Measurements from ENCODE around the gene POLR3GL.

Gene POLR3GL

DNA sequence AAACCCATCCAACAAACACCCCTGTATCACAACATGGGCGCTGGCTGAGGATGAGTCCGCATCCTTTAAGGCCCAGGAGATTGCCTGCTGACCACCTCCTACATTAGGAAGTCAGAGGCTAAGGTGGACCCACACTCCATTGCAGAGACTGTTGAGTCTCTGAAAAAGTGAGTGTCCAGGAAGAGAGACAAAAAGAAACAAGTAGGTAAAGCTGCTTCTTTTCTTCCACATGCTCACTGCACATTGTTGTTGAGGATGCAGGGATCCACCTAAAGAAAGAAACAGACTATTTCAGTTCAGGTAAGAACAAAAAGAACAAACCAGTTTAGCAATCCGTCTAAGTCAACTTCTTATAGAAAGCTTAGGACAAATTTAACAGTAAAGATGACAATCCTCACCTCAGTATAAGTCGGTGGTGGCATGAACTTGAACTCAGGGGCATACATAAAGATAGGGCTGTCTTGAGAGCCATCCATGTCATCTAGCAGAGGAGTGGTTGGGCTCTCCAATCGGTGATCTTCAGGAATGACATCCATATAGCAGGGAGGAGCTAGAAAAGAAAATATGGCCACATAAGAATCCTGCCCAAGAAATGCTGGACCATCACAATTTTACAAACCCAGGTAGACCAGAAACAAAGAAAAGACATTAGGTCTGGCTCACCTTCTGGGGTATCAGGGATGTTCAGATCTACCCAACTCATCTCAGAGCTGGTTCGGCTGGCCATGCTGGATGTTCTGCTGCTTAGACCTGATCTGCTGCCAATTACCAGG, 29.3 kb downstream of the POLR3GL start:
- no peak for DNase-seq

DNA sequence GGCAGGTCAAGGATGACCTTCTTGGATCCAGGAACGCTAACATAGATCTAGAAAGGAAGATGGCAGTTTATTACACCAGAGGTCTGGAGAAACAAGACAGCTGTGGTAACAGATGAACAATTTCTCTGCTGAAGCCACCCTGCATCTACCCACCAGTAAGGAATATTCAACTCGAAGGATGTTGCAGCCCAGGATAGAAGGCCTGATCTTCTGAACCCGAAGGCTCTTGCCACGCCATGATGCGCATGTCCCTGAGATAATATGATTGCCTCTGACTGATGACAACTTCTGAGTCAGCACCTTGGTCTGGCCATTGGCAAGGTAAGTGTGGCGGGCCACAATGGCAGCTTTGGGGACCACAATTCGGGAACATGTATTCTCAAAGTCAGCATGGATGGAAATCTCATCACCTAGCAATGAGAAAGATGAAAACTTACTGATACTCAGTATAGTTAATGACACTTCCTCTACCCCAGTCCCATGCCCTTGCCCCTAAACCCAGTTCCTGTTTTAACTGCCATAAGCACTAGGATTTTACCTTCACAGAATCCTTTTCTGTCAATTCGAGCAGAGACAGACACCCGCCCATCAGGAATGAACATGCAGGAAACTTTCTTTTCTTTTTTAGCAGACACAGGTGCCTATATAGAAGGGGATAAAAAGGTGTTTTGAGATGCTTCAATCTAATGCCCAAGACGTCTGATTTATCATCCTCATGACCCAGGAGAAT, 30.1 kb downstream of the POLR3GL start:
- no peak for DNase-seq

DNA sequence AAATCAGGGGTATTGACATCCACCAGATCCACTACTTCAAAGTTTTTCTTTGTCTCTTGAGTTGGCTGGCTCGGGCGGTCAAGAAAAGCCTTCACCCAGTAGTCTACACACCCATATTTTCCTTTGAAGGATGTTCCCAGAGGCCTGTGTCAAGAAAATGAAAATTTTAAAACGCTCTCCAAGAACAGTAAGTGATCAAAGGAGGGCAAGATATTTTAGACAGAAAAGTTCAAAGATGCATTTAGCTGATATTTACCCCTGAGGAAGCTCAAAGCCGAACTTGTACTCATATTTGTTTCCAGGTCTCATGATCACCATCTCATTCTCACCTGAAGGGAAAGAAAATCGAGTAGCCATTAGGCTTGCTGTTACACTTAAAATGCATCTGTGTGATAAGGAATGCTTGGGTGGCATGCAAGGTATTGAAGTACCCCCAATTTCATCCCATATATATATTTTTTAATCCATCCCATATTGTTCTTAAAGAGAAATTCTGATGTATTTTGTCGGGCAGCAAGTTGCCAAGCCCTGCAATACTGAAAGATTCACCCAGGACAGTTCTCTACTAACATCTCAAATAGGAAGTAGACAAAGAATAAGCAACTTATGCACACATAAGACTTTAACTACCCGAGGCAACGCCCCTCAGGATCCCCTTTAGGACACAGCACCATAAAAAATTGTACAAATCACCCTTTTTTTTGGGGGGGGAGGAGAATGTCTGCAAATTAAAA, 30.8 kb downstream of the POLR3GL start:
- no peak for DNase-seq

DNA sequence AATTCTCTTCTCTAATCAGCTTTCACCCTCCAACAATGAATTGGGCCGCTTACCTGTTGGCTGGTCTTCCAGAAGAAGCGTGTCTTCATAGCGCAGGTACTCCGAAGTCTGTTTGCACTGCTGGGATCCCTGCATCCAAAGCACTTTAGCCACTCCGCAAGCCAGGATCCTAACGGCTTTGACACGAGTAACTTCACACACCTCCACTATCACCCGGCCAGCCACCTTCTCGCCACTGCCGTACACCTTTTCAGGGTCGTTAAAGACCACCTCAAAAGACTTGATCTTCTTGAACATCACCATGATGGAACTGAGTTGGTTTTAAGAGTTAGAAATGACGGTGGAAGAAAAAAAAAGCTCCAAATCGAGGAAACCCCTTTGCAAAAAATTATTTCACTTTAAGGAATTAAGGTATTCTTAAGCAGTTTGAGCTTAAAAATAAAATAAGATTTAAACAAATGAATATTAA, 31.5 kb downstream of the POLR3GL start:
- no peak for DNase-seq

- peak; percentile 77 to 88 (median 86) for DNase-seq
Observed at GRCh38 chr1:145996433-145997015, 32.0 kb downstream of the POLR3GL start, which contains the start of gene TXNIP. TXNIP (minus strand) TSS chr1:145996579; CDS start chr1:145996266, 313 bp downstream.

DNA sequence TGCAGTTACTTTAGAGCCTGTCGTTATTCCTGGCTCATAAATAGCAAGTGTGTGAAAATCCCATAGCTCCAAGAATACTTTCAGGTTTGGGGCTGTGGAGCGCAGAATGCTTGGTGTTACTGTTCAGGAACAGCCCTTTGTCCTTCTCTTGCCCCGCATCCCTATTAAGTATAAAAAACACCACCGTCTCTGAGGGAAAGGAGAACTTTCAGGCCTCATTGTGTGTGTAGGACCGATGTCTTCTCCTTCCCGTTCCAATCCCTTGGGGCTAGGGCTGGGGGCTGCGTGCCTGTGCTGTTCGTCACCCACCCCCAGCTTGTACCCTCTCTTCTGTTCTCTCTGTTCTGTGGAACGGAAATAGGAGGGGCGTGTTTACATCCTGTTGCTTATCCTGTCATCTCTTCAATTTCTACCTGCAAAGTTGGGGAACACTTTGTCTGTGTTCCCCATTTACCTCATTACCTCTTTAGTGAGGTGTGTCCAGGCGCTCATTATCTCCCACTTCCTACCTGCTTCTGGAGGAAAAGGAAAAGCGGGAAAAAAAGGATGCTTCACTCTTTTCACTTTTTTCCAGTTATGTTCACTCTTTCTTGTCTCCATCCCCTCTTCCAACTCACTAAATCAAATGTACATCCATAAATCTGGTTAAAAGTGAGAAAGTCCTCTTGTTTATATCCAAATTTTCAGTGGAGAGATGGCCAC, 32.7 kb downstream of the POLR3GL start:
- DNase-seq = peak in 2 of 4 experiments; percentile 37 to 42

DNA sequence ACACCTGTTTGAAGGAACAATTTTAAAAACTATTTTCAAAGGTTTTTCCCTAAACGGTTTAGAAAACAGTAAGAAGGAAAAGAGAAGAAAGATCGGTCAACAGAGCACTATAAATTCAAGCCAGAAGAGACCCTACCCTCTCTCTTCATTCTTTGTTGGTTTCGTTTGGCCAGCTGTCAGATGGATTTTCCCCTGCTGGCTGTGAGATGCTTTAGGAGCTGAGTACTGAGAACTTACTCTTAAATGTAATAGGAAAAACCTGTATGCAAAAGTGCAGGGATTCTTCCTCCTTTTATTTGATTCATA, 33.2 kb downstream of the POLR3GL start:
- no peak for DNase-seq

DNA sequence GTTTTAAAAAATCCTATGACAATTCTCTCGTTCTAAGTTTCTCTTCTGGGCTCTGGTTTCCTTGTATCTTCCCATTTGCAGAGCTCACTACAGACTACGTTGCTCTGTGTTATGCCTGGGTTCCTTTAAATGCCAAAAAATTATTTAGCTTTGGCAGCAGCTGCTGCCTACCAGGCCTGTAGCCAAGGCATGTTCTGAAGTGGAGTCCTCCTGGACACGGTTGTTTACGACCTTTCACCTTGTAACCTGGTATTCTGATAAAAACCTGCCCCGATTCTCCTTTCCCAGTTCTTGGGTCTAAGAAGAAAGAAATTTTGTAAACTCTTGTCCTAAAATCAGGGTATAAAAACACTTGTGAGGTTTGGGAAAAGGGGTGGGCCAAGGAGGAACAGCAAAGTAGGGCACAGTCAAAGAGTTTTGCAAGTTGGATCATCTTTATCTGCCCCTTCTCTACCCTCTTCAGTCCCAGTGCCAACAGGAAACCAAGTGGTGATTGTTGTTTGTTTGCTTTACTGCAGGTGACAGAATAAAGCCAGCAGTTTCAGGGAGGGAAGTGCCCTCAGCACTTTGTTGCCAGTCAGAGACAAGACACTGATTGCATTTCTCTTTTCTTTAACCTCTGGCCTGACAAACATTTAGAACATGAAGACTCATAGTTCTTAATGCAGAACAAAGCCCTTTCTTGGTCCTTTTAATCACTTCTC, 35.0 kb downstream of the POLR3GL start:
- DNase-seq = no peak

- no peak for DNase-seq
Observed at GRCh38 chr1:146001709-146002108, 37.2 kb downstream of the POLR3GL start.

- DNase-seq = no peak
Observed at GRCh38 chr1:146007489-146008133, 43.1 kb downstream of the POLR3GL start.

DNA sequence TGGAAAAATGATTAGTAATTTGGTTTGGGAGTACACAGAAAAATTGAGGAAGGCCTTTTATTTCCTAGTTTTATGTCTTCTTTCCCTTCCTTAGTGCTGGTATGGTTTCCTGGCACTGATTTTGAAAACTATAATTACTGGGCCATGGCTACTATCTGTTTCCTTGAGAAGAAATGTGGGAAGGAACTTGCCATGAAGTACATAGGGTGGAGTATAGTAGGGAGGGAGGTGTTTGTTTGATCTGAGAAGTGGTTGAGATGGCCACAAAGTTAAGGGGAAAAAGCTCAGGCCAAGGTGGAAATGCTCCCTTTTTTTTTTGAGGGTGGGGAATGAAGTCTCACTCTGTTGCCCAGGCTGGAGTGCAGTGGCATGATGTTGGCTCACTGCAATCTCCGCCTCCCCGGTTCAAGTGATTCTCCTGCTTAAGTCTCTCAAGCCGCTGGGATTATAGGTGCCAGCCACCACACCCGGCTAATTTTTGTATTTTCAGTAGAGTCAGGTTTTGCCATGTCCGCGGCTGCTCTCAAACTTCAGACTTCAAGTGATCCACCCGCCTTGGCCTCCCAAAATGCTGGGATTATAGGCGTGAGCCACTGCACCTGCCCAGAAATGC, 45.7 kb downstream of the POLR3GL start:
- no peak for DNase-seq

DNA sequence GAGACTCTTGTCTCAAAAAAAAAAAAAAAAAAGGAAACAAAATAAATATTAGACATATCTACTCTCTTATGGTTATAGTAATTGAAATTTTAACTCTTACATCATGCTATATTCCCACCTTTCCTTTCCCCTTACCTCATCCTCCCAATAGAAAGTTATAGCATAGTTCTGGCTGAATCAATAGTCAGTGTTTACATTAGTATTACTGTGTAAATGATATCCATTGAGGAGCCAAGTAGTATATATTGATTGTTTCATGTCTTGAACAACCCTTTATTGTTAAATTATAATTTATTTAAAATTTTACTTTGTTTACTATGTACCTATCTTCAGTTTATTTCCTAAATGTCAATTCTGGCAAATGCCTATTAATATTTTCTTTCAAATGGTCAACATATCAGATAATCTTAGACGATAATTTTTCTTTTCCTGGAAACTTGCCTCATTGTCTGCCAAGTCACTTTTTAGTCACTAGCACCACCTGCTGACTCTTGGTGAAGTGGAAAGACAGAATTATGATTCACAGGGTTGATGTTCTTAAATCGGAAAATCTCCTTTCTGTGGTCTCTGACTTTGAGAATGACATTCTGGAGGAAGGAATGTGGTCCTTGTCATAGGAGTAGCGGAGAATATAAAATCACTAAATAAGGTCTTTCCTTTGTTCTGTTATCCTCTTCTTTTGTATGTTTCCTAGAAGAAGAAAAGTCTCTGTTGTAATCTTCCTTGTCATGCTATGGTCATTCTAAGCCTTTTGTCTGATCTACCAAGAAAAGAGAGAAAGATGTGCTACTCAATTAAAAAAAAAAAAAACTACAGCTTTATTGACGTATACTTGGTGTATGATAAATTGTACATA, 48.4 kb downstream of the POLR3GL start:
- peak in 2 of 4 experiments; percentile 7 to 10 for DNase-seq

DNA sequence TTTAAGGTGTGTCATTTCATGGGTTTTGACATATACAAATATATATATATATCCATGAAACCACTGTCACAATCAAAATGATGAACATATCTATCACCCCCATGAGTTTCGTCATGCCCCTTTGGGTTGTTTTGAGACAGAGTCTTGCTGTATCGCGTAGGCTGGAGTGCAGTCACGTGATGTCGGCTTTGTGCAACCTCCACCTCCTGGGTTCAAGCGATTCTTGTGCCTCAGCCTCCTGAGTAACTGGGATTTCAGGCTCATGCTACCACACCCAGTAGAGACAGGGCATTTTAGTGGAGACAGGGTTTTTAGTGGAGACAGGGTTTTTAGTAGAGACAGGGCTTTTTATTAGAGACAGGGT, 49.1 kb downstream of the POLR3GL start:
- DNase-seq = no peak

DNA sequence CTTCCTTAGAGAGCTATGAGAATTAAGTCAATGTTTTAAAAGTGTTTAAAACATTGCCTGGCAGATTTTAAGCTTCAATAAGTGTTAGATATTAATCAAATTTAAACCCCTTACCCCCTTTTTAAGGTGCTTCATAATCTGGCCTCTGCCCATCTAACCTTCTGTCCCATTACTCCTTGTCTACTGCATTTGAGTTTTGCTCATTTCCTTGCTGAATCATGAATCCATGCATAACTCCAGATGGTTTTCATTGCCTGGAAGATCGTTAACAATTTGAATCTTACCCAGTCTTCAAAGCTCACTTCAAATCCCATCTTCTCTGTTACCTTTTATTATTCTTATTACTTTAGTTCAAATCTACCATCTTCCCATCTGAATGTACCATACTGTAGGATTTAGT, 52.4 kb downstream of the POLR3GL start:
- DNase-seq = no peak

GRCh38 chr1:146019231-146020057, 55.0 kb downstream of the POLR3GL start:
- no peak for DNase-seq

DNA sequence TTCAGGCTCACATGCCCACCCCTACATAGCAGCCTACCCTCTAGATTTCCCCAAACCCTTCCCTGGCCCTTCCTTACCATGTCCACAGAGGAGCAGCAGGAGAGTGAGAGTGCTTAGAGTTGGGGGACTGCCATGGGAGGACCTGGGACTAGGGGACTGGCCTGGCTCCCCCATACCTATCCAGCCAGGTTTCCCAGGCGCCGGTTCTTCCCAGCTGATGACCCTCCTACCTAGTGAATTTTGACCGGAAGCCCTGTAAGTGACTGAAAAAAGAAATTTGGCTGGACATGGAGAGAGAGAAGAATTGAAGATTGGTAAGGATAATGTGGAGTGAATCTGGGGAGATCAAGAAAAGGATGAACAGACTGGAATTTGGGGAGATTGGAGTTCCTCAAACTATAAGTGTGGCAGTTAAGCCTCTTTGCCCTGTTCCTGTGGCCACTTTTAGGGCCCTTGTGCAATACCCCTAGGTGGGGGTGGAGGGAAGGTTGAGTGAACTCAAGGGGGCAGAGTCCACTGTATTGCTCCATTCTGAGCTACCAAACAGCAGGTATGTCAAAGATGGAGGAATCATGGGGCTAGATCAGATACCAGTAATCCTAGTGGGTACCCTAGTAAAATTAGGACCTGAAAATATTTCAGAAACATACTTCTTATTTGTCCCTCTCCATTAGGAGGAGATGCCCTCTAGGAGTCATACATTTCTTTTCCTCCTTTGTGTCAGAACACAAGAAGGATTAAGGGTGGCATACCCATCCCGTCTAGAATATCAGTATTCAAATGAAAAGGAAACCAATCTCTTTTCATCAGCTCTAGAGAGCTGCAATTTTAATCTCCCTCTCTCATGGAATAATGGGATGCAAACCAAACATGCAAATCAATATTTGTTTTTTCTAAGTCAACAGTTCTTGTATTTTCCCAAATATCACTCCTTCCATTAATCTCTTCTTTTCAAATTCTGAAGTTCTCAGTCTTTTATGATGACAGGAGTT, 55.9 kb downstream of the POLR3GL start:
- no peak for DNase-seq

- DNase-seq = no peak
Observed at GRCh38 chr1:146021050-146021445, 56.6 kb downstream of the POLR3GL start.

Data from activated naive CD4-positive, alpha-beta T cell (primary cell).